Measurements from ENCODE around the gene UCK1.

Gene UCK1

DNA sequence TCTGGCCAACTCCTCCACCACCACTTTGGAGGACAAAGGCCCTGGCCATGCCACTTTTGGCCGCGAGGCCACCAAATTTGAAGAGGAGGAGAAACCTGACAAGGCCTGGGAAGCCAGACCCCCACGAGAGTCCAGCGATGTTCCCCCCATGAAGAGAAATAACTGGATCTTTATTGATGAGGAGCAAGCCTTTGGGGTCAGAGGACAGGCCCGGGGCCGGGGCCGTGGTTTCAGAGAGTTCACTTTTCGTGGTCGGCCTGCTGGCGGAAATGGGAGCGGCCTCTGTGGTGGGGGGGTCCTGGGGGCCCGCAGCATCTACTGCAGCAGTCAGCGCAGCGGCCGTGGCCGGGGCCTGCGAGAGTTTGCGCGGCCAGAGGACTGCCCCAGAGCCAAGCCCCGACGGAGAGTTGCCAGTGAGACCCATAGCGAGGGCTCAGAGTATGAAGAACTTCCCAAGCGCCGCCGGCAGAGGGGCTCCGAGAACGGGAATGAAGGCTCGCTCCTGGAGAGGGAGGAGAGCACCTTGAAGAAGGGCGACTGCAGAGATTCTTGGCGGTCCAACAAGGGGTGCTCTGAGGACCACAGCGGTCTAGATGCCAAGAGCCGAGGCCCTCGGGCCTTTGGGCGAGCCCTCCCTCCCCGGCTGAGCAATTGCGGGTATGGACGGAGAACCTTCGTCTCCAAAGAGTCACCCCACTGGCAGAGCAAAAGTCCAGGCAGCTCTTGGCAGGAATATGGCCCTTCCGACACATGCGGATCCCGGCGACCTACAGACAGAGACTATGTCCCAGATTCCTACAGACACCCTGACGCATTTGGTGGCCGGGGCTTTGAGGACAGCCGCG is 55.7 kb downstream of the UCK1 start:
- no peak for DNase-seq

DNA sequence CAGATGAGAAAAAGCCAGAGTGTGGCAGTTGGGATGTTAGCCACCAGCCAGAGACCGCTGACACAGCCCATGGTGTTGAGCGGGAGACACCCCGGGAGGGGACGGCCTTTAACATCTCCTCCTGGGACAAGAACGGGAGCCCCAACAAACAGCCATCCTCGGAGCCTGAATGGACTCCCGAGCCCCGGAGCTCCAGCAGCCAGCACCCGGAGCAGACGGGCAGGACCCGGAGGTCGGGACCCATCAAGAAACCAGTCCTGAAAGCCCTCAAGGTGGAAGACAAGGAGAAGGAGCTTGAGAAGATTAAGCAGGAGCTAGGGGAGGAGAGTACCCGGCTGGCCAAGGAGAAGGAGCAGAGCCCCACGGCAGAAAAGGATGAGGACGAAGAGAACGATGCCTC is 56.4 kb downstream of the UCK1 start:
- DNase-seq, result no peak

DNA sequence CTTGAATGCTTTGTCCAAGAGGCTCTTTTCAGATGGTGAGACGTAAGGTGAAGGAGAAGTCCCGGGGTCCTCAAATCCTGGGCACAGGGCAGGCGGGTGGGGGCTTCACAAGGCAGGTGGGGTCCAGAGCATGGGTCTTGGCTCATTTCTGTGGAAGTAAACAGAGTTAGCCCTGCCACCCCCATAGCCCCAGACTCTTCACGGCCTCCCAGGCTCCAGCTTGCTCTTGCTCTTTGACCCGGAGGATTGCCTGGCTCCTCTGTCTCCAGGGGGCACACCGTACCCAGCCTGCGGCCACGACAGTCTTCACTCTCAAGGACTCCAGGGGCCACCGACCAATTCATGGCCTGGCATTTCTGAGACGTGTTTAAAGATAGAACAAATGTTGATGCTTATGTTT is 57.2 kb downstream of the UCK1 start:
- DNase-seq, result no peak

All from activated CD4-positive, CD25-positive, alpha-beta regulatory T cell (primary cell).